Measurements from ENCODE around the gene TMUB1.

TMUB1 gene

GRCh38 chr7:151114151-151115090 is 31.1 kb upstream of the TMUB1 start:
- Histone ChIP-seq H3K4me1 (ENCODE audit: insufficient read depth, low read length) (peaks cover 35% of the 10 kb centered on the region), H4K20me1 (ENCODE audit: insufficient read depth, low read length) (peaks cover 21% of the 10 kb centered on the region), H3K27ac (ENCODE audit: low read length) (no peak overlapping the region), H3K79me2 (ENCODE audit: insufficient read depth, low read length) (peaks cover 18% of the 10 kb centered on the region), H3K4me3 (ENCODE audit: low read depth in 1 of 2, low read length in 2 of 2) (peak overlapping the region in 1 of 2 experiments; percentile 29; a peak in 1 of 4 replicates), H3K36me3 (ENCODE audit: insufficient read depth, low read length) (no peaks in the 10 kb centered on the region; the same call in 1 of the 2 replicates), H3K4me2 (ENCODE audit: insufficient read depth, low read length) (no peak overlapping the region), H3K9me3 (ENCODE audit: insufficient read depth, low read length, severe bottlenecking) (no peaks in the 10 kb centered on the region), H3K9ac (ENCODE audit: low read depth, low read length) (no peak overlapping the region), H3K27me3 (ENCODE audit: insufficient read depth, low read length, poor library complexity) (no peaks in the 10 kb centered on the region), H2AFZ (ENCODE audit: low read depth, low read length) (no peak overlapping the region)
- DNase-seq: no peak
- no peak for TF ChIP-seq EZH2 (IDR thresholded peaks at IDR 0.05; ENCODE audit: borderline replicate concordance, low read depth, low read length, severe bottlenecking)
- no peak for TF ChIP-seq CTCF (IDR thresholded peaks at IDR 0.05; ENCODE audit: borderline replicate concordance, extremely low read depth, low read length, poor library complexity, severe bottlenecking)
- ATAC-seq (ENCODE audit: insufficient read depth, low read depth): no peak

- Histone ChIP-seq H3K79me2 (ENCODE audit: insufficient read depth, low read length) (peaks cover 18% of the 10 kb centered on the region), H3K4me3 (ENCODE audit: low read depth in 1 of 2, low read length in 2 of 2) (no peak overlapping the region), H4K20me1 (ENCODE audit: insufficient read depth, low read length) (peaks cover 21% of the 10 kb centered on the region), H2AFZ (ENCODE audit: low read depth, low read length) (no peak overlapping the region), H3K4me2 (ENCODE audit: insufficient read depth, low read length) (no peak overlapping the region), H3K9me3 (ENCODE audit: insufficient read depth, low read length, severe bottlenecking) (no peaks in the 10 kb centered on the region), H3K4me1 (ENCODE audit: insufficient read depth, low read length) (peaks cover 29% of the 10 kb centered on the region), H3K27ac (ENCODE audit: low read length) (no peak overlapping the region), H3K27me3 (ENCODE audit: insufficient read depth, low read length, poor library complexity) (no peaks in the 10 kb centered on the region), H3K36me3 (ENCODE audit: insufficient read depth, low read length) (no peaks in the 10 kb centered on the region; the same call in 1 of the 2 replicates), H3K9ac (ENCODE audit: low read depth, low read length) (no peak overlapping the region)
- DNase-seq: no peak
- no peak for TF ChIP-seq CTCF (IDR thresholded peaks at IDR 0.05; ENCODE audit: borderline replicate concordance, extremely low read depth, low read length, poor library complexity, severe bottlenecking)
- TF ChIP-seq EZH2 (IDR thresholded peaks at IDR 0.05; ENCODE audit: borderline replicate concordance, low read depth, low read length, severe bottlenecking): no peak
- ATAC-seq (ENCODE audit: insufficient read depth, low read depth): no peak
These were observed 30.3 kb upstream of the TMUB1 start for GRCh38 chr7:151113344-151114150.

- peaks cover 27% of the 10 kb centered on the region for H4K20me1 ChIP-seq (ENCODE audit: insufficient read depth, low read length)
- no peaks in the 10 kb centered on the region; the same call in 1 of the 2 replicates for H3K36me3 ChIP-seq (ENCODE audit: insufficient read depth, low read length)
- no peak overlapping the region for H3K27ac ChIP-seq (ENCODE audit: low read length)
- no peaks in the 10 kb centered on the region for H3K9me3 ChIP-seq (ENCODE audit: insufficient read depth, low read length, severe bottlenecking)
- ATAC-seq (ENCODE audit: insufficient read depth, low read depth): peak; percentile 94
- no peak overlapping the region for H3K9ac ChIP-seq (ENCODE audit: low read depth, low read length)
- DNase-seq: peak; percentile 78
- no peaks in the 10 kb centered on the region; the same call in 1 of the 2 replicates for H3K79me2 ChIP-seq (ENCODE audit: insufficient read depth, low read length)
- no peak overlapping the region for H3K4me2 ChIP-seq (ENCODE audit: insufficient read depth, low read length)
- no peaks in the 10 kb centered on the region for H3K27me3 ChIP-seq (ENCODE audit: insufficient read depth, low read length, poor library complexity)
- TF ChIP-seq CTCF (IDR thresholded peaks at IDR 0.05; ENCODE audit: borderline replicate concordance, extremely low read depth, low read length, poor library complexity, severe bottlenecking): peak; percentile 94
- TF ChIP-seq EZH2 (IDR thresholded peaks at IDR 0.05; ENCODE audit: borderline replicate concordance, low read depth, low read length, severe bottlenecking): no peak
- peaks cover 5% of the 10 kb centered on the region for H3K4me1 ChIP-seq (ENCODE audit: insufficient read depth, low read length)
- H3K4me3 ChIP-seq (ENCODE audit: low read depth in 1 of 2, low read length in 2 of 2): no peak overlapping the region
- no peak overlapping the region for H2AFZ ChIP-seq (ENCODE audit: low read depth, low read length)
These were observed 27.8 kb upstream of the TMUB1 start for GRCh38 chr7:151110941-151111645.

Measured in DND-41 (cell line).